HG02852 (cell line): ENCODE results near the gene ATOH7.
"Not testable (repeated sequence)": the region's sequence is repeated elsewhere in the genome, so short reads cannot be mapped to it uniquely, and the experiment has no call there.

Experiments
- ATAC-seq: cut with Tn5 transposase; IDR thresholded peaks from one replicate; pipeline ENCODE4 v1.9.1; 2021; ENCODE audit warnings: mild to moderate bottlenecking, moderate library complexity; ENCODE audit not compliant: unreplicated experiment

Gene ATOH7

GRCh38 chr10:68231817-68232251 is at the start of gene ATOH7:
ATOH7 (minus strand) TSS chr10:68232113; CDS start chr10:68231677, 436 bp downstream.
- ATAC-seq = no peak

- no peak for ATAC-seq
These were observed 48.8 kb upstream of the ATOH7 start for GRCh38 chr10:68280758-68281157.

- ATAC-seq = not testable (repeated sequence)
These were observed 47.2 kb upstream of the ATOH7 start for GRCh38 chr10:68278906-68279753.

- not testable (repeated sequence) for ATAC-seq
These were observed 45.9 kb upstream of the ATOH7 start for GRCh38 chr10:68277814-68278213.

- ATAC-seq = no peak
These were observed 44.3 kb upstream of the ATOH7 start for GRCh38 chr10:68276224-68276623.

GRCh38 chr10:68275600-68276126 is 43.8 kb upstream of the ATOH7 start:
- no peak for ATAC-seq

GRCh38 chr10:68272833-68273232 is 40.9 kb upstream of the ATOH7 start:
- ATAC-seq = no peak

GRCh38 chr10:68271196-68271882 is 39.4 kb upstream of the ATOH7 start:
- ATAC-seq = no peak

- no peak for ATAC-seq
These were observed 37.8 kb upstream of the ATOH7 start for GRCh38 chr10:68269562-68270290.

- ATAC-seq = no peak
These were observed 29.4 kb upstream of the ATOH7 start for GRCh38 chr10:68261132-68261856.

GRCh38 chr10:68253346-68253745 is 21.4 kb upstream of the ATOH7 start:
- no peak for ATAC-seq

- peak; percentile 55 for ATAC-seq
These were observed 19.9 kb upstream of the ATOH7 start for GRCh38 chr10:68251625-68252495.

- no peak for ATAC-seq
These were observed 19.2 kb upstream of the ATOH7 start for GRCh38 chr10:68251151-68251550.

- no peak for ATAC-seq
These were observed 17.4 kb upstream of the ATOH7 start for GRCh38 chr10:68249297-68249696.

GRCh38 chr10:68247931-68248330 is 16.0 kb upstream of the ATOH7 start:
- ATAC-seq = no peak

- not testable (repeated sequence) for ATAC-seq
These were observed 14.5 kb upstream of the ATOH7 start for GRCh38 chr10:68246397-68246796.

- no peak for ATAC-seq
These were observed 10.1 kb upstream of the ATOH7 start for GRCh38 chr10:68242051-68242450.

- ATAC-seq = no peak
These were observed 7.8 kb upstream of the ATOH7 start for GRCh38 chr10:68239596-68240150.

- ATAC-seq = no peak
These were observed 7.2 kb upstream of the ATOH7 start for GRCh38 chr10:68239069-68239468.
